HepG2 (cell line): ENCODE results near the gene TMEM143. TPM values are rescaled to one million over a fixed set of nuclear protein-coding genes. Genes with fewer than 3 reads are reported as not detected.

Experiments used
- FOSL2 ChIP-seq: sonication (generic); formaldehyde crosslinking; IDR thresholded peaks from 2 replicates; pipeline ENCODE4 v1.4.0; 2020; ENCODE audit warnings: missing genetic modification reagents
- FOXC1 ChIP-seq: sonication (generic); formaldehyde crosslinking; IDR thresholded peaks from 2 replicates; pipeline ENCODE4 v1.8.0; 2022; ENCODE audit warnings: mild to moderate bottlenecking, missing genetic modification reagents, borderline replicate concordance
- HMGXB3 ChIP-seq: sonication (generic); formaldehyde crosslinking; IDR thresholded peaks from 2 replicates; pipeline ENCODE4 v1.4.0; 2020; ENCODE audit warnings: missing genetic modification reagents, borderline replicate concordance
- HNRNPL ChIP-seq: fragments of 200-400 bp; formaldehyde crosslinking; IDR thresholded peaks from 2 replicates; pipeline ENCODE4 v1.6.1; 2017; ENCODE audit warnings: mild to moderate bottlenecking, low read depth, low read length
- HOXA3 ChIP-seq: sonication (generic); formaldehyde crosslinking; IDR thresholded peaks from 2 replicates; pipeline ENCODE4 v1.5.0; 2020; ENCODE audit warnings: missing genetic modification reagents
- IRF2 ChIP-seq: IDR thresholded peaks from 2 replicates; pipeline ENCODE4 v1.6.1; 2018; ENCODE audit warnings: missing genetic modification reagents, missing compliant biosample characterization
- KLF6 ChIP-seq: IDR thresholded peaks from 2 replicates; pipeline ENCODE4 v1.8.0; 2016; ENCODE audit warnings: missing biosample characterization, missing genetic modification reagents
- MAZ ChIP-seq, 2 experiments: sonication (generic) in 1 of 2; formaldehyde crosslinking in 1 of 2; IDR thresholded peaks; 2 replicates each; pipeline versions ENCODE4 v1.5.0 to v1.6.1; 2012 to 2020; ENCODE audit warnings: low read depth in 2 of 2, mild to moderate bottlenecking in 2 of 2, borderline replicate concordance in 1 of 2, improper control_type of control experiment in 1 of 2, low read length in 1 of 2, missing genetic modification reagents in 1 of 2, moderate library complexity in 1 of 2
- POLR2G ChIP-seq: fragments of 200-400 bp; formaldehyde crosslinking; IDR thresholded peaks from 2 replicates; pipeline ENCODE4 v1.6.1; 2018; ENCODE audit warnings: mild to moderate bottlenecking, low read depth, low read length, moderate library complexity
- RBAK ChIP-seq: sonication (generic); formaldehyde crosslinking; IDR thresholded peaks from 2 replicates; pipeline ENCODE4 v1.5.1; 2020; ENCODE audit warnings: mild to moderate bottlenecking, missing genetic modification reagents
- TBP ChIP-seq: sonication (generic); formaldehyde crosslinking; IDR thresholded peaks from 2 replicates; pipeline ENCODE4 v1.5.0; 2020; ENCODE audit warnings: missing genetic modification reagents
- TEAD3 ChIP-seq: optimal IDR thresholded peaks from 2 replicates; pipeline ENCODE3; 2016; ENCODE audit warnings: borderline replicate concordance
- ZBED4 ChIP-seq: sonication (generic); formaldehyde crosslinking; IDR thresholded peaks from 2 replicates; pipeline ENCODE4 v1.4.0; 2020; ENCODE audit warnings: missing genetic modification reagents, borderline replicate concordance
- ZNF138 ChIP-seq: sonication (generic); formaldehyde crosslinking; IDR thresholded peaks from 2 replicates; pipeline ENCODE4 v1.5.0; 2020; ENCODE audit warnings: mild to moderate bottlenecking, low read depth, missing genetic modification reagents
- ZNF331 ChIP-seq: sonication (generic); formaldehyde crosslinking; IDR thresholded peaks from 2 replicates; pipeline ENCODE4 v1.4.0; 2020; ENCODE audit warnings: missing genetic modification reagents
- ZNF691 ChIP-seq: sonication (generic); formaldehyde crosslinking; IDR thresholded peaks from 2 replicates; pipeline ENCODE4 v1.4.0; 2020; ENCODE audit warnings: missing genetic modification reagents, low read depth, mild to moderate bottlenecking, borderline replicate concordance
- ZNF761 ChIP-seq: sonication (generic); formaldehyde crosslinking; conservative IDR thresholded peaks from 2 replicates; pipeline ENCODE4 v1.4.0; 2020; ENCODE audit warnings: mild to moderate bottlenecking, missing genetic modification reagents
- polyA plus RNA-seq, 8 experiments: library from polyadenylated mRNA; depleted of rRNA in 3 of 8; stranded (reverse) in 7 of 8; unstranded in 1 of 8; fragments of >200 nt; fragmentation: Illumina TruSeq in 4 of 8; extraction: Trizol in 4 of 8; gene quantifications; 2 replicates each; pipeline versions ENCODE4 v1.2.1 to v1.2.3, GENCODE V29; 2011 to 2016; ENCODE audit warnings: low read depth in 4 of 8, missing spikeins in 1 of 8, mixed read lengths in 1 of 8; ENCODE audit not compliant: insufficient read depth in 1 of 8
- total RNA-seq, 5 experiments: library from RNA; depleted of rRNA; stranded (reverse); fragments of >200 nt; fragmentation: Illumina TruSeq; extraction: Trizol; gene quantifications; 2 replicates each; pipeline ENCODE4 v1.2.3, GENCODE V29; 2016; ENCODE audit warnings: low read depth in 1 of 5

The TMEM143 gene
- total and polyA plus RNA-seq, 2 of the 13 experiments (the other 11 are each of a cell fraction or from before 2014, with no cell fraction given): 7.7 to 11.3 TPM

- TF ChIP-seq ZBED4 (CRISPR knock-in tag): peak; percentile 74
- no peak for TF ChIP-seq ZNF138 (CRISPR knock-in tag)
- TF ChIP-seq TEAD3 (CRISPR knock-in tag): peak; percentile 94
- 0 out of 2 replicates have a peak, but pooled peaks have one; percentile 27 for TF ChIP-seq ZNF691 (CRISPR knock-in tag)
- TF ChIP-seq MAZ (IDR thresholded peaks at IDR 0.05; ENCODE audit: borderline replicate concordance, low read depth, low read length): no peak
- no peak for TF ChIP-seq MAZ (CRISPR knock-in tag; IDR thresholded peaks at IDR 0.05; ENCODE audit: low read depth)
- TF ChIP-seq FOXC1: peak; percentile 17; the same call in 1 of the 2 replicates
- TF ChIP-seq POLR2G: peak; percentile 83
- no peak for TF ChIP-seq ZNF761 (CRISPR knock-in tag)
- TF ChIP-seq IRF2 (CRISPR knock-in tag): peak; percentile 87
- TF ChIP-seq RBAK (CRISPR knock-in tag): no peak
- TF ChIP-seq HOXA3 (CRISPR knock-in tag): no peak; the same call in 1 of the 2 replicates
- TF ChIP-seq KLF6 (CRISPR knock-in tag): no peak
- no peak for TF ChIP-seq ZNF331 (CRISPR knock-in tag)
- peak; percentile 82; the same call in 1 of the 2 replicates for TF ChIP-seq HMGXB3 (CRISPR knock-in tag)
- peak; percentile 65; the same call in 1 of the 2 replicates for TF ChIP-seq HNRNPL
- TF ChIP-seq FOSL2 (CRISPR knock-in tag): peak; percentile 18; the same call in 1 of the 2 replicates
- peak; percentile 57; the same call in 1 of the 2 replicates for TF ChIP-seq TBP
Measured at GRCh38 chr19:48362716-48363499, 832 bp downstream of the TMEM143 start (continued).
